Parathyroid adenoma (tissue), 2 donors: ENCODE results near the gene ANKRD50.

ENCODE experiments used
- H2AFZ ChIP-seq: fragments of 300-600 bp; sonication (generic); one replicate; pipeline ENCODE4 v1.7.0; 2017; ENCODE audit warnings: antibody characterized with exemption, mild to moderate bottlenecking
- H3K27ac ChIP-seq: fragments of 300-600 bp; sonication (generic); one replicate; pipeline ENCODE4 v1.7.0; 2017
- H3K27me3 ChIP-seq: fragments of 300-600 bp; sonication (generic); one replicate; pipeline ENCODE4 v1.7.0; 2017; ENCODE audit warnings: low read length; ENCODE audit not compliant: control insufficient read depth, insufficient read depth
- H3K36me3 ChIP-seq: fragments of 300-600 bp; sonication (generic); one replicate; pipeline ENCODE4 v1.7.0; 2017; ENCODE audit warnings: low read length; ENCODE audit not compliant: control insufficient read depth, insufficient read depth
- H3K4me1 ChIP-seq: fragments of 300-600 bp; sonication (generic); one replicate; pipeline ENCODE4 v1.7.0; 2017; ENCODE audit warnings: control low read depth
- H3K4me2 ChIP-seq: fragments of 300-600 bp; sonication (generic); one replicate; pipeline ENCODE4 v1.7.0; 2017; ENCODE audit warnings: low read length
- H3K4me3 ChIP-seq: fragments of 300-600 bp; sonication (generic); one replicate; pipeline ENCODE4 v1.7.0; 2017; ENCODE audit warnings: low read depth, low read length
- H3K79me2 ChIP-seq: fragments of 300-600 bp; sonication (generic); one replicate; pipeline ENCODE4 v1.7.0; 2017; ENCODE audit warnings: control low read depth
- H3K9ac ChIP-seq: fragments of 300-600 bp; sonication (generic); one replicate; pipeline ENCODE4 v1.7.0; 2017; ENCODE audit warnings: mild to moderate bottlenecking
- H3K9me3 ChIP-seq: fragments of 300-600 bp; sonication (generic); one replicate; pipeline ENCODE4 v1.7.0; 2017; ENCODE audit warnings: low read length; ENCODE audit not compliant: control insufficient read depth
- TF ChIP-seq, protein P1 (sequence below): fragments of 300-600 bp; sonication (generic); IDR thresholded peaks from one replicate; pipeline ENCODE4 v1.7.0; 2017; ENCODE audit warnings: antibody characterized with exemption, mild to moderate bottlenecking
- donor health status: primary hyperparathyroidism.

Gene ANKRD50

GRCh38 chr4:124710015-124710741, 2.4 kb downstream of the ANKRD50 start:
- Histone ChIP-seq H3K4me2 (peak overlapping the region; percentile 19), H3K79me2 (peaks cover 5% of the 10 kb centered on the region), H3K9ac (no peak overlapping the region), H3K4me1 (peaks cover 4% of the 10 kb centered on the region), H3K9me3 (no peaks in the 10 kb centered on the region), H3K27me3 (no peaks in the 10 kb centered on the region), H2AFZ (no peak overlapping the region), H3K27ac (no peak overlapping the region), H3K36me3 (no peaks in the 10 kb centered on the region), H3K4me3 (no peak overlapping the region)
- TF ChIP-seq, protein P1, sequence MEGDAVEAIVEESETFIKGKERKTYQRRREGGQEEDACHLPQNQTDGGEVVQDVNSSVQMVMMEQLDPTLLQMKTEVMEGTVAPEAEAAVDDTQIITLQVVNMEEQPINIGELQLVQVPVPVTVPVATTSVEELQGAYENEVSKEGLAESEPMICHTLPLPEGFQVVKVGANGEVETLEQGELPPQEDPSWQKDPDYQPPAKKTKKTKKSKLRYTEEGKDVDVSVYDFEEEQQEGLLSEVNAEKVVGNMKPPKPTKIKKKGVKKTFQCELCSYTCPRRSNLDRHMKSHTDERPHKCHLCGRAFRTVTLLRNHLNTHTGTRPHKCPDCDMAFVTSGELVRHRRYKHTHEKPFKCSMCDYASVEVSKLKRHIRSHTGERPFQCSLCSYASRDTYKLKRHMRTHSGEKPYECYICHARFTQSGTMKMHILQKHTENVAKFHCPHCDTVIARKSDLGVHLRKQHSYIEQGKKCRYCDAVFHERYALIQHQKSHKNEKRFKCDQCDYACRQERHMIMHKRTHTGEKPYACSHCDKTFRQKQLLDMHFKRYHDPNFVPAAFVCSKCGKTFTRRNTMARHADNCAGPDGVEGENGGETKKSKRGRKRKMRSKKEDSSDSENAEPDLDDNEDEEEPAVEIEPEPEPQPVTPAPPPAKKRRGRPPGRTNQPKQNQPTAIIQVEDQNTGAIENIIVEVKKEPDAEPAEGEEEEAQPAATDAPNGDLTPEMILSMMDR: no peak

DNA sequence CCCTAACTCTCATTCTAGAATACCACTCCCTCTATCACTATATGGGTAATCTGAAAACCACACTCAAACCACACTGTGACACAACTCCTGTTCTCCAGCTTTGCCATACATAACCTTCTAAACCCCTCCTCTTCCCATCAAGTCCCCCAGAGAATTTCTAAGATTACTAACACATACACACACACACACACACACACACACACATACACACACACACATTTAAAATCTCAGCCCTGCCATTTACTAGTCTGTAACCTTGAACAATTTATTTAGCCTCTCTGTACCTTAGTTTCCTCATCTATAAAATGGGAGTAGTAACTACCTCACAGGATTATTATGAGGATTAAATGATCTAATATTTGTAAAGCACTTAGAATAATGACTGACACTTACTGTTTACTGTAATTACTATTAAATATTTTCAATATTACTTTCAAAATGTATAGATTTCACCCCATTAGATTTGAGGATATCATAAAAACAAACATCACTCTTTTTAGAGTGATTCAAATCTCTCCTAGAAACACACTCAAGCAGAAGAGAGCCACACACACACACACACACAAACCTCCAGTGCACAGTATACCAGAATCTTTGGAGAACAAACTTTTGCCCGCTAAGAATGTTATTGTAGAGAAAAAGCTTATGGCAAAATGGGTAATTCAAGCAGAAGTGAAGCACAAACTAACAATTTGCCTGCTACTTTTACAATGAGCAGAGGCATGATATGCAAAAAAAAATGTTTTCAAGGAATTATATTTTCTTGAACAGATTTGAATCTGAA, 3.8 kb downstream of the ANKRD50 start:
- H3K27ac ChIP-seq: no peak overlapping the region
- H3K4me2 ChIP-seq: peak overlapping the region; percentile 2
- H3K36me3 ChIP-seq: no peaks in the 10 kb centered on the region
- H3K79me2 ChIP-seq: peaks cover 5% of the 10 kb centered on the region
- no peak overlapping the region for H2AFZ ChIP-seq
- peak overlapping the region; percentile 17 for H3K4me3 ChIP-seq
- H3K9ac ChIP-seq: no peak overlapping the region
- TF ChIP-seq, protein P1: no peak
- no peaks in the 10 kb centered on the region for H3K27me3 ChIP-seq
- peaks cover 4% of the 10 kb centered on the region for H3K4me1 ChIP-seq
- H3K9me3 ChIP-seq: no peaks in the 10 kb centered on the region

- Histone ChIP-seq H3K36me3 (no peaks in the 10 kb centered on the region), H3K4me1 (peaks cover 4% of the 10 kb centered on the region), H3K4me2 (no peak overlapping the region), H2AFZ (no peak overlapping the region), H3K79me2 (peaks cover 5% of the 10 kb centered on the region), H3K27me3 (no peaks in the 10 kb centered on the region), H3K9ac (no peak overlapping the region), H3K4me3 (no peak overlapping the region), H3K9me3 (no peaks in the 10 kb centered on the region), H3K27ac (no peak overlapping the region)
- TF ChIP-seq, protein P1: no peak
These were observed 7.1 kb downstream of the ANKRD50 start for GRCh38 chr4:124705393-124705792.

DNA sequence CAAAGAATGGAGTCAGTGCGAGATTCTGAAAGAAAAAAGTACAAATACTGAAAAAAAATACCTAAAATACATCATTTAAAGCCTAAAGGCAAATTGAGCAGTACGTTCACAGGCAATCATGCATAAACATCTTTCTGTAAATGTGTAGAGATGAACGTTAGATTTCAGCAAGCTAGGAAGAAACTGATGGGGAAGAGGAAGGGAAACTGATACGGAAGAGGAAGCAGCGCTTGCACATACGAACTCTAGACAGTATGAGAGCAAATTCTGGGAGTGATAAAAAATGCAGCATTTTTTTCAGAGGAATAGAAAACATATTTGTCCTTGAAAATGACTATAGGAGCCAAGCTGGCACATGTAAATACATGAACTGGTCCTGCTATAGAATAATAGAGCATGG, 9.4 kb downstream of the ANKRD50 start:
- Histone ChIP-seq H3K36me3 (no peaks in the 10 kb centered on the region), H3K4me2 (no peak overlapping the region), H3K79me2 (no peaks in the 10 kb centered on the region), H3K27ac (no peak overlapping the region), H3K4me1 (peaks cover 4% of the 10 kb centered on the region), H3K4me3 (no peak overlapping the region), H3K9me3 (no peaks in the 10 kb centered on the region), H2AFZ (no peak overlapping the region), H3K27me3 (no peaks in the 10 kb centered on the region), H3K9ac (no peak overlapping the region)
- TF ChIP-seq, protein P1: no peak
